Measurements from ENCODE around the gene GPR83. TPM values are rescaled to one million over a fixed set of nuclear protein-coding genes. Genes with fewer than 3 reads are reported as not detected.

Gene GPR83
- total RNA-seq, 1 experiment from 2014 or later = not detected

GRCh38 chr11:94402355-94402754 lies 1.1 kb upstream of the GPR83 start:
- no TSS peak for BruUV-seq (replicated peaks)

GRCh38 chr11:94401773-94402265 lies 600 bp upstream of the GPR83 start:
- Histone ChIP-seq H3K27me3 (ENCODE audit: insufficient read depth, low read depth) (peaks cover 32% of the 10 kb centered on the region), H3K9me3 (ENCODE audit: insufficient read depth, low read depth) (no peaks in the 10 kb centered on the region), H3K79me2 (ENCODE audit: low read depth) (no peaks in the 10 kb centered on the region), H3K36me3 (ENCODE audit: low read depth) (no peaks in the 10 kb centered on the region), H3K4me1 (replicated peaks; ENCODE audit: insufficient read depth) (no peaks in the 10 kb centered on the region), H3K27ac (no peak overlapping the region), H2AFZ (no peak overlapping the region), H4K20me1 (ENCODE audit: insufficient read depth) (no peaks in the 10 kb centered on the region), H3K4me3 (no peak overlapping the region), H3F3A (ENCODE audit: insufficient read depth, low read depth) (no peaks in the 10 kb centered on the region), H3K4me2 (no peak overlapping the region), H3K9me2 (ENCODE audit: insufficient read depth) (no peaks in the 10 kb centered on the region)
- intact Hi-C loops (cut with micrococcal nuclease; ENCODE audit: unreplicated experiment) = no loop called here
- POLR2A ChIA-PET (ENCODE audit: unreplicated experiment) = interaction anchor here (0.6 kb wide), 1 partner anchor 22 kb away, joined by 3 read pairs; no protein-coding TSS in a partner anchor
- CTCF ChIA-PET = interaction anchor here (0.6 kb wide), 1 partner anchor 514 kb away, joined by 3 read pairs; no protein-coding TSS in a partner anchor
- no TSS peak for BruUV-seq (replicated peaks)
- TF ChIP-seq EZH2 (IDR thresholded peaks at IDR 0.05; ENCODE audit: low read depth) (no peak), CTCF (conservative IDR thresholded peaks at IDR 0.05) (no peak)
- no peak for DNase-seq

More at GRCh38 chr11:94402355-94402754, 1.1 kb upstream of the GPR83 start:
- Histone ChIP-seq H3K27me3 (ENCODE audit: insufficient read depth, low read depth) (peaks cover 28% of the 10 kb centered on the region), H4K20me1 (ENCODE audit: insufficient read depth) (no peaks in the 10 kb centered on the region), H3K4me1 (replicated peaks; ENCODE audit: insufficient read depth) (no peaks in the 10 kb centered on the region), H3K27ac (no peak overlapping the region), H3K79me2 (ENCODE audit: low read depth) (no peaks in the 10 kb centered on the region), H3K4me2 (no peak overlapping the region), H3K4me3 (no peak overlapping the region), H3F3A (ENCODE audit: insufficient read depth, low read depth) (no peaks in the 10 kb centered on the region), H3K36me3 (ENCODE audit: low read depth) (no peaks in the 10 kb centered on the region), H2AFZ (no peak overlapping the region), H3K9me2 (ENCODE audit: insufficient read depth) (no peaks in the 10 kb centered on the region), H3K9me3 (ENCODE audit: insufficient read depth, low read depth) (no peaks in the 10 kb centered on the region)
- TF ChIP-seq CTCF (conservative IDR thresholded peaks at IDR 0.05) (no peak), EZH2 (IDR thresholded peaks at IDR 0.05; ENCODE audit: low read depth) (no peak)
- peak in 1 of 2 experiments; percentile 46 for DNase-seq
- ChIA-PET CTCF (no interaction called here), POLR2A (ENCODE audit: unreplicated experiment) (no interaction called here)
- intact Hi-C loops (cut with micrococcal nuclease; ENCODE audit: unreplicated experiment) = no loop called here

- no peak overlapping the region for H3K4me3 ChIP-seq
- H3K79me2 ChIP-seq (ENCODE audit: low read depth) = no peaks in the 10 kb centered on the region
- no peaks in the 10 kb centered on the region for H3F3A ChIP-seq (ENCODE audit: insufficient read depth, low read depth)
- POLR2A ChIA-PET (ENCODE audit: unreplicated experiment) = no interaction called here
- no peaks in the 10 kb centered on the region for H3K4me1 ChIP-seq (replicated peaks; ENCODE audit: insufficient read depth)
- no peak for DNase-seq
- H3K9me2 ChIP-seq (ENCODE audit: insufficient read depth) = no peaks in the 10 kb centered on the region
- H3K4me2 ChIP-seq = no peak overlapping the region
- H3K36me3 ChIP-seq (ENCODE audit: low read depth) = no peaks in the 10 kb centered on the region
- H3K27me3 ChIP-seq (ENCODE audit: insufficient read depth, low read depth) = peaks cover 39% of the 10 kb centered on the region
- no peak overlapping the region for H2AFZ ChIP-seq
- BruUV-seq (replicated peaks) = no TSS peak
- H4K20me1 ChIP-seq (ENCODE audit: insufficient read depth) = no peaks in the 10 kb centered on the region
- CTCF ChIA-PET = no interaction called here
- H3K27ac ChIP-seq = no peak overlapping the region
- H3K9me3 ChIP-seq (ENCODE audit: insufficient read depth, low read depth) = no peaks in the 10 kb centered on the region
- intact Hi-C loops (cut with micrococcal nuclease; ENCODE audit: unreplicated experiment) = no loop called here
- TF ChIP-seq CTCF (conservative IDR thresholded peaks at IDR 0.05) (no peak), EZH2 (IDR thresholded peaks at IDR 0.05; ENCODE audit: low read depth) (no peak)
These were observed 771 bp downstream of the GPR83 start for GRCh38 chr11:94400457-94400838.

Measured in PC-9 (cell line).